Choroid plexus epithelial cell (primary cell): ENCODE data around the gene ELF2.
A peak's percentile ranks its signal among the peaks of the same experiment; 100 is the strongest.

Experiments used
- DNase-seq: peaks from one replicate; pipeline ENCODE4 v3.0.0-alpha.2; 2010; ENCODE audit warnings: low read depth
- H3K4me3 ChIP-seq: 2 replicates; pipeline ENCODE4 v1.5.1; 2011; ENCODE audit warnings: low read depth, mild to moderate bottlenecking, control low read depth, low read length, moderate library complexity
- TF ChIP-seq, protein P1 (sequence below): conservative IDR thresholded peaks from 2 replicates; pipeline ENCODE4 v1.5.1; 2011; ENCODE audit warnings: low read depth, mild to moderate bottlenecking, control low read depth, inconsistent platforms, low read length, moderate library complexity

ELF2 gene

DNA sequence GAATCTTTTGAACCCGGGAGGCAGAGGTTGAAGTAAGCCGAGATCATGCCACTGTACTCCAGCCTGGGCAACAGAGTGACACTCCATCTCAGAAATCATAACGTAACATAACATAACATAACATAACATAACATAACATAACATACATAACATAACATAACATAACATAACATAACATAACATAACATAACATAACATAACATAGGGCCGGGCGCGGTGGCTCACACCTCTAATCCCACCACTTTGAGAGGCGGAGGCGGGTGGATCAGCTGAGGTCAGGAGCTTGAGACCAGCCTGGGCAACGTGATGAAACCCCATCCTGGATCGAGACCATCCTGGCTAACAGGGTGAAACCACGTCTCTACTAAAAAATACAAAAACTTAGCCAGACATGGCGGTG lies 84.7 kb downstream of the ELF2 start:
- DNase-seq, result no peak
- H3K4me3 ChIP-seq, result no peak overlapping the region
- TF ChIP-seq, protein P1, sequence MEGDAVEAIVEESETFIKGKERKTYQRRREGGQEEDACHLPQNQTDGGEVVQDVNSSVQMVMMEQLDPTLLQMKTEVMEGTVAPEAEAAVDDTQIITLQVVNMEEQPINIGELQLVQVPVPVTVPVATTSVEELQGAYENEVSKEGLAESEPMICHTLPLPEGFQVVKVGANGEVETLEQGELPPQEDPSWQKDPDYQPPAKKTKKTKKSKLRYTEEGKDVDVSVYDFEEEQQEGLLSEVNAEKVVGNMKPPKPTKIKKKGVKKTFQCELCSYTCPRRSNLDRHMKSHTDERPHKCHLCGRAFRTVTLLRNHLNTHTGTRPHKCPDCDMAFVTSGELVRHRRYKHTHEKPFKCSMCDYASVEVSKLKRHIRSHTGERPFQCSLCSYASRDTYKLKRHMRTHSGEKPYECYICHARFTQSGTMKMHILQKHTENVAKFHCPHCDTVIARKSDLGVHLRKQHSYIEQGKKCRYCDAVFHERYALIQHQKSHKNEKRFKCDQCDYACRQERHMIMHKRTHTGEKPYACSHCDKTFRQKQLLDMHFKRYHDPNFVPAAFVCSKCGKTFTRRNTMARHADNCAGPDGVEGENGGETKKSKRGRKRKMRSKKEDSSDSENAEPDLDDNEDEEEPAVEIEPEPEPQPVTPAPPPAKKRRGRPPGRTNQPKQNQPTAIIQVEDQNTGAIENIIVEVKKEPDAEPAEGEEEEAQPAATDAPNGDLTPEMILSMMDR, result no peak

DNA sequence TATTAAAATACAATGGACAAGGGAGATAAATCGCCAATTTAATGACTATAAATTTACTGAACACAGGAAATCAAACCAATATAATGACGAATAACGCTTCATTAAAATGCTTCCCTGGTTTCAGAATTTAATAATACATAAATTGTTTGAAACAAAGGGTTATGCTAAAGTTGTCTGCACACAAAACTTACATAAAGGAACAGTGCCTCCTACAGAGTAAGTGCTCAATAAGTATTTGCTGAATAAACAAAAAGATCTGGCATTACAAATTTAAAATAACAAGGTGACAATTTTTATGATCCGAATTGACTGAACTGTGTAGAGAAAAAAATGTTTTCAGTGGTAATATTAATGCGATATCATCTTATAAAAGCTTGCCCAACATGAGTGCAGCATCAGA lies 91.9 kb downstream of the ELF2 start:
- peak overlapping the region; percentile 89 for H3K4me3 ChIP-seq
- TF ChIP-seq, protein P1, result peak; percentile 36
- peak; percentile 48 for DNase-seq

DNA sequence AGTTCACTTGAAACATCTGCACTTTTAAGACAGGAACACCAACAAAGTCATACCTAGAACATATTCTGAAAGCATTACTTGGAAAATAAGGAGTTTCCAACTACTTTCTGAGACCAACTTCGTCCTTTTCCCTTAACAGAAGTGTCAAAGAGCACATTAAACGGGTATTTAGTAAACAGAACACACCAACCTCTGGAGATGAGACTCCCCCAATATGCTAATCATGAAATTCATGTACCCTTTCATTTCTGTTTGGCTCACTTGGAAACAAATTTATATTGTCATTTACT lies 92.3 kb downstream of the ELF2 start:
- peak overlapping the region; percentile 89 for H3K4me3 ChIP-seq
- no peak for DNase-seq
- TF ChIP-seq, protein P1, result no peak

DNA sequence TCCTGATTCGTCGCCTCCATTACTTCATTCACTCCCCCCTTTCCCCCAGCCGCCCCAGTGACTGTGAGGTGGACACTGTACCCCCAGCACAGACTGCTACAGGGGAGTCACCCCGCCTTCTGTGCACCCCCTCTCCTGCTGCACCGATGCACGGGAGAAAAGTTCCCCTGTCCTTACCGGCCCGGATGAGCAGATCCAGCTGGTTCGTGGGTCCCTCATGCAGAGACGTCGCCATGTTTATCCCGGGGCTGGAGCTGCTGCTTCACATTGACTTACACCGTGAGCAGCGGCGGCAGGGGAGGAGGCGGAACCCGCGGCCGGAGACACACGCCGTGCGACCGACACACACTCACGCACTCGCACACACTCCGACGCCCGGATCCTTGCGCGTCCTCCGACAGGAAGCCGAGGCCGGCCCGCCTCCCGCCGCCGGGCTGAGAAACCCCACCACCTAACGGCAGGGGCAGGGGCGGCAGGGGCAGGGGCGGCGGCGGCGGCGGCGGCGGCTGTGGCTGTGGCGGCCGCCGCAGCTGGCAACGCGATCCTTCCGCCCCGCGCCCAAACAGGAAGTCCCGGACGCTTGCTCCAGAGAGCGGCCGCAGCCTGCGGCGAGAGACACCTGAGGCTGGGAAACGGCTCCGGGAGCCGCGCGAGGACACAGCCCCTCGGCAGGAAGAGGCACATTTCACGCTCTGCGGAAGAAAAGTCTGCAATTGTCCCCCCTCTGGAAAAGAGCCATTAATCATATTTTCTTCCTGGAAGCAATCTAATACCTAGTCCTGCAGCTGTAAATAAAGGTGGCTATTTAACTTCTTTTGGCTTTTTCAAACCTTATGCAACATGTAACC lies 92.8 kb downstream of the ELF2 start:
- TF ChIP-seq, protein P1, result peak; percentile 25
- peak; percentile 95 for DNase-seq
- H3K4me3 ChIP-seq, result peak overlapping the region; percentile 89

DNA sequence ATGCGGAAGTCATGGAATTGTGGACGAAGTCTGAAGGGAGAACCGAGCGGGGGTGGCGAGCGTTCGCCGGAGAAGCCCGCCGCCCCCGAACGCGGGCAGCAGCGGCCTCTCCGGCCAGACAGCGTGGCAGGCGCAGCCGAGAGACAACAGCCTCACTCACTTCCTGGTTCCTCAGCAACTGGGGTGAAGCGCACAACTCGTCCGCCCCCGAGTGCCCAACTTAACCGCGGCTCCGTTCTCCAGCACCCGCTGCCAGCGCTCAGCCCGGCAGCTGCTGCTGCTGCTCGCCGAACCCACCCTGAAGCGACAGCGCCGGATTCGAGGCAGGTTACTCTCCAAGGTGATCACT lies 93.4 kb downstream of the ELF2 start:
- TF ChIP-seq, protein P1, result peak; percentile 38
- peak; percentile 71 for DNase-seq

DNA sequence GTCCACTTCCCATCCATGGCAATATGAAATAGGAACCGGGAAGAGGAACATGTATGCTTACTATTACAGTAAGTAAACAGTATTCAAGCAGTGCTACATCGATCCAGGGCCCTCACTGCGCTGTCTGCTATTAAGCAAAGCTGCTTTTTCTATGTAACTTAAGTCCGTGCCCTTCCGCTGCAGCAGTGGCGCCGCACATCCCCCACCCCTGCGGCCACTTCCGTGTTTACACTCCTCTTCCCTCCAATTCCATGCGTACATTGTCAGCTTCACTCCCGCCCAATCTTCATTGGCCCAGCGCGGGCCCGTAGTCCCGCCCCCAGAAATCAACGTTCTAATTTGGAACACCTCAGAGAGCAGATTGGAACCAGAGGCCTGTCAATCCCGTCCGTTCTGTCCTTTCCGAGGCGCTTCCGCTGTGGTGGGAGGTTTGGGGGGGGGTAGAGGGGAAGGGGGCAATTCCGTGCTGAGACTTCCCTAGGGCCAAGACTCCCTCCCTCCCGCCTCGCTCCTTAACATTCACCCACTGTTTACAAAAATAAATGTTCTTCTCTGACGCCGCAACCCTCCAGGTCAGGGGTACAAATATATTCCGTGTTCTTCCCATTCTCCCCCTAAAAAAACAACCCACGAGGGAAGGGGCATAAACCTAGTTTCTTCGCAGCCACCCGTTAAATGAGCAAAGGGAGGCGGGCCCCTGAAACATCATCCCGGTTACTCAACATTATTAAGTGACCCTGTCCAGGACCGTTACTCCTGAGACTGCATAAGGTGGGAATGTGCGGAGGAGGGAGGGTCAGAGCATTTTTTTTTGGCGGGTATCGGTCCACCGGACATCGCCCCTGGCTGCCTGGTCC lies 94.0 kb downstream of the ELF2 start:
- peak overlapping the region; percentile 89 for H3K4me3 ChIP-seq
- DNase-seq, result peak; percentile 99
- TF ChIP-seq, protein P1, result no peak

More for the DNA sequence above, 93.4 kb downstream of the ELF2 start:
- H3K4me3 ChIP-seq, result peak overlapping the region; percentile 89
